ENCODE measurements around the gene CBLN2. TPM values are rescaled to one million over a fixed set of nuclear protein-coding genes. Genes with fewer than 3 reads are reported as not detected.
A peak's percentile ranks its signal among the peaks of the same experiment; 100 is the strongest.

Gene CBLN2
- total RNA-seq, 1 experiment from 2014 or later = not detected

DNA sequence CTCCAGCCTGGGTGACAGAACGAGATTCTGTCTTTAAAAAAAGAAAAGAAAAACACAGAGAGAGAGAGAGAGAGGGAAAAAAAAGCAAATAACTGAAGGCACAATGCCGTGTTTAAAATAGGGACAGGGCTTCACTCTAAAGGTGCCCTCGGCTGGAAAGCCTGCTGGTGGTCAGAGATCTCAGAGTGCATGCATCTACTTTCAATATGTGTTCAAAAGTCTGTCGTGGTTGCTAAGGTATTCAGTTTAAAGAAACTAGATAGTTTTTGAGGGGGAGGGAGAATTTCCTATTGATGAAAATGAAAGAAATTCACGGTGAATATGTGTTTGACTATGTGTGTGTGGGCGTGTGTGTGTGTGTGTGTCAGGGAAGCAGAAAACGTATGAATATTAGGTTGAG is 11.0 kb upstream of the CBLN2 start:
- CTCF ChIA-PET = no interaction called here
- H3K27me3 ChIP-seq (ENCODE audit: low read length) = peaks cover 24% of the 10 kb centered on the region
- POLR2A ChIA-PET (ENCODE audit: unreplicated experiment) = no interaction called here
- no peaks in the 10 kb centered on the region for H3K36me3 ChIP-seq (ENCODE audit: low read depth, low read length)
- no peaks in the 10 kb centered on the region for H3F3A ChIP-seq (ENCODE audit: low read length, unreplicated experiment)
- no peak overlapping the region for H3K4me2 ChIP-seq (ENCODE audit: low read length)
- no TSS peak for BruUV-seq (replicated peaks)
- no peaks in the 10 kb centered on the region for H4K20me1 ChIP-seq (ENCODE audit: low read length)
- no peak for DNase-seq
- no peak overlapping the region for H3K9ac ChIP-seq (ENCODE audit: low read length)
- no peak overlapping the region for H3K27ac ChIP-seq (ENCODE audit: low read length)
- no peaks in the 10 kb centered on the region for H3K9me3 ChIP-seq (ENCODE audit: low read length)
- H3K9me2 ChIP-seq (replicated peaks; ENCODE audit: low read length) = no peaks in the 10 kb centered on the region
- H3K4me3 ChIP-seq (ENCODE audit: low read length) = no peak overlapping the region
- intact Hi-C loops (cut with micrococcal nuclease) = no loop called here
- H3K79me2 ChIP-seq (ENCODE audit: low read length) = no peaks in the 10 kb centered on the region
- no peaks in the 10 kb centered on the region for H3K4me1 ChIP-seq (ENCODE audit: insufficient read depth, low read length)
- H2AFZ ChIP-seq (ENCODE audit: low read length) = no peak overlapping the region
- TF ChIP-seq EZH2phosphoT487 (IDR thresholded peaks at IDR 0.05; ENCODE audit: borderline replicate concordance, low read length) = no peak
- no peak for TF ChIP-seq CTCF (conservative IDR thresholded peaks at IDR 0.05; ENCODE audit: low read depth, low read length)
- TF ChIP-seq EZH2 (IDR thresholded peaks at IDR 0.05; ENCODE audit: low read length, unreplicated experiment) = no peak
- ATAC-seq = no peak

DNA sequence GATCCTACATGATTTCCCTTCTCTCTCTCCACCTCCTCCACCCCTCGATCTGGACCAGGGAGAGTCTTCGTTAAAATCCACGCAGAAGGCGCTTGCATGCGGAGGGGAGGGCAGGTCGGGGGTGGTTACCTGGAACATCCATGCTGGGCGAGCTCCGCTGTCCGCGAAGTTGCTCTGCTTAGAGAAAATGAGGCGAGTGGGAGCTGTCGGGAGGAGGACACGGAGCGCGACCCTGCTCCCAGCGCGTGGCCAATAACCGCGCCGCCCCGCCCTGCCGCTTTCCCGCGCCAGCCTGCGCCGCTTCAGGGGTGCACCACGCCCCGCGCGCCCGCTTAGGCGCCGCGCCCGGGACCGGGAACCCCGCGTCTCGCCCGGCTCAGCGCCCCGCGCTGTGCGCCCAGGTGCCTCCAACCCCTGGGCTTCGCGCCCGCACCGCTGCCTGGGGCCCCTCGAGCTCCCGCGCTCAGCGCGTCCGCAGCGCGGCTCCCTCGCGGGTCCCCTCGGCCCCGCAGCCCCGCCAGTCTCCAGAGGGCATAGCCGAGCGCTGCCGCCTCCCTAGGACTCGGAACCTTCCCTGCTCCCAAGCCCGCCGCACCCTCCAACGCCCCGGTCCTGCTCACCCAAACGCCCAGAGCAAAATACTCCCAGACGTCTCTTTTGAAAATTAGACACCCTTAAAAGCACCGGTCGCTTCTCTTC is 636 bp downstream of the CBLN2 start:
- no peaks in the 10 kb centered on the region for H3K36me3 ChIP-seq (ENCODE audit: low read depth, low read length)
- intact Hi-C loops (cut with micrococcal nuclease) = loop anchor here (1.0 to 5.0 kb wide), 2 partner anchors 1611 to 1761 kb away; no protein-coding TSS in a partner anchor
- no peak overlapping the region for H3K27ac ChIP-seq (ENCODE audit: low read length)
- peak overlapping the region; percentile 88 for H3K4me2 ChIP-seq (ENCODE audit: low read length)
- H3K9me2 ChIP-seq (replicated peaks; ENCODE audit: low read length) = no peaks in the 10 kb centered on the region
- DNase-seq = no peak
- peaks cover 10% of the 10 kb centered on the region; the same call in 1 of the 2 replicates for H3K4me1 ChIP-seq (ENCODE audit: insufficient read depth, low read length)
- ChIA-PET CTCF (interaction anchor here (0.7 to 0.8 kb wide), 2 partner anchors 91 to 786 kb away, joined by 4 to 8 read pairs; no protein-coding TSS in a partner anchor), POLR2A (ENCODE audit: unreplicated experiment) (no interaction called here)
- H2AFZ ChIP-seq (ENCODE audit: low read length) = peak overlapping the region; percentile 69
- no peaks in the 10 kb centered on the region for H4K20me1 ChIP-seq (ENCODE audit: low read length)
- ATAC-seq = peak; percentile 25
- TF ChIP-seq EZH2phosphoT487 (IDR thresholded peaks at IDR 0.05; ENCODE audit: borderline replicate concordance, low read length) (peak; percentile 10; the same call in 1 of the 2 replicates), EZH2 (IDR thresholded peaks at IDR 0.05; ENCODE audit: low read length, unreplicated experiment) (peak; percentile 69), CTCF (conservative IDR thresholded peaks at IDR 0.05; ENCODE audit: low read depth, low read length) (no peak)
- no TSS peak for BruUV-seq (replicated peaks)
- no peak overlapping the region for H3K9ac ChIP-seq (ENCODE audit: low read length)
- H3K27me3 ChIP-seq (ENCODE audit: low read length) = peaks cover 75% of the 10 kb centered on the region
- no peaks in the 10 kb centered on the region for H3F3A ChIP-seq (ENCODE audit: low read length, unreplicated experiment)
- H3K4me3 ChIP-seq (ENCODE audit: low read length) = peak overlapping the region; percentile 66
- H3K9me3 ChIP-seq (ENCODE audit: low read length) = no peaks in the 10 kb centered on the region
- H3K79me2 ChIP-seq (ENCODE audit: low read length) = no peaks in the 10 kb centered on the region

DNA sequence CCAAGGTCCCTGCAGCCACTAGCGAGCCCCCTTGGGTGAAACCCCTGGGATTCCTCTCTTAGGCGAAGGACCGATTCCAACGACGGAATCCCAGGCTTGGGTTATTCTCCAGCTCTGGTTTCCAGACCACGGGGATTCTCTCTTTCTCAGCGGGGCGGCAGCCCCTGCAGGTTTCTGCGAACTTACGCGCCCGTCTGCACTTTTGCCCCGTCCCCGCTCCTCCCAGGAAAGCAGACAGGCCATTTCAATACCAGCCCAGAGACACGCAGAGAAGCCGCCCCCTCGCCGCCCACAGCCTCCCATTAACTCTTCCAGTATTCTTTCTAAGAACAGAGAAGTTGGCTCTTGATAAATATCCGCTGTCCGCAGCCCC is 1.2 kb downstream of the CBLN2 start:
- intact Hi-C loops (cut with micrococcal nuclease) = loop anchor here (5.0 kb wide), 1 partner anchor 1761 kb away; no protein-coding TSS in a partner anchor
- ATAC-seq (no peak; the same call in 1 of the 2 replicates), DNase-seq (no peak)
- H3K4me1 ChIP-seq (ENCODE audit: insufficient read depth, low read length) = peaks cover 10% of the 10 kb centered on the region; the same call in 1 of the 2 replicates
- H3K27ac ChIP-seq (ENCODE audit: low read length) = no peak overlapping the region
- peak overlapping the region; percentile 66 for H3K4me3 ChIP-seq (ENCODE audit: low read length)
- TF ChIP-seq CTCF (conservative IDR thresholded peaks at IDR 0.05; ENCODE audit: low read depth, low read length) (no peak), EZH2 (IDR thresholded peaks at IDR 0.05; ENCODE audit: low read length, unreplicated experiment) (peak; percentile 22)
- H3K9ac ChIP-seq (ENCODE audit: low read length) = no peak overlapping the region
- H3K9me3 ChIP-seq (ENCODE audit: low read length) = no peaks in the 10 kb centered on the region
- POLR2A ChIA-PET (ENCODE audit: unreplicated experiment) = no interaction called here
- BruUV-seq (replicated peaks) = no TSS peak
- CTCF ChIA-PET = no interaction called here
- no peaks in the 10 kb centered on the region for H3F3A ChIP-seq (ENCODE audit: low read length, unreplicated experiment)
- no peaks in the 10 kb centered on the region for H3K79me2 ChIP-seq (ENCODE audit: low read length)
- H3K4me2 ChIP-seq (ENCODE audit: low read length) = peak overlapping the region; percentile 88
- H3K9me2 ChIP-seq (replicated peaks; ENCODE audit: low read length) = no peaks in the 10 kb centered on the region
- H3K27me3 ChIP-seq (ENCODE audit: low read length) = peaks cover 74% of the 10 kb centered on the region
- peak overlapping the region; percentile 21; the same call in 1 of the 2 replicates for H2AFZ ChIP-seq (ENCODE audit: low read length)
- no peaks in the 10 kb centered on the region for H3K36me3 ChIP-seq (ENCODE audit: low read depth, low read length)
- H4K20me1 ChIP-seq (ENCODE audit: low read length) = no peaks in the 10 kb centered on the region
